IMR-90 (cell line): Measurements from ENCODE around the gene CDKL4. TPM values are rescaled to one million over a fixed set of nuclear protein-coding genes. Genes with fewer than 3 reads are reported as not detected.

Source experiments
- ATAC-seq: fragments of 200-7000 bp; cut with Tn5 transposase; 2 replicates; pipeline ENCODE4 v1.9.1; 2020; ENCODE audit warnings: low read depth, mild to moderate bottlenecking, moderate library complexity
- BruUV-seq: library from RNA; stranded (reverse); fragments of 400-500 nt; replicated peaks from 2 replicates; lab custom pipeline; 2021; lab: Mats Ljungman, UMichigan
- CTCF ChIA-PET: fragments of 300-600 bp; formaldehyde crosslinking; extraction: SDS; loops from one replicate; lab custom pipeline; 2021; ENCODE audit warnings: antibody characterized with exemption; lab: Yijun Ruan, JAX
- POLR2A ChIA-PET: fragments of 300-600 bp; sonication (Branson Sonifier 250); formaldehyde crosslinking; loops from one replicate; lab custom pipeline; 2022; ENCODE audit warnings: antibody characterized with exemption; ENCODE audit not compliant: unreplicated experiment; lab: Charles Lee
- DNase-seq: peaks from one replicate; pipeline ENCODE4 v3.0.0; 2013
- H2AFZ ChIP-seq: replicated peaks from 2 replicates; pipeline ENCODE3; 2013; ENCODE audit warnings: low read length, mild to moderate bottlenecking; ENCODE audit not compliant: poor library complexity
- H2AK5ac ChIP-seq: 2 replicates; pipeline ENCODE4 v1.6.1; 2013; ENCODE audit warnings: low read depth, low read length, inconsistent platforms
- H2AK9ac ChIP-seq: replicated peaks from 2 replicates; pipeline ENCODE3; 2013; ENCODE audit warnings: mild to moderate bottlenecking, low read depth, low read length, moderate library complexity; ENCODE audit not compliant: poor library complexity
- H2BK120ac ChIP-seq: 2 replicates; pipeline ENCODE4 v1.6.1; 2013; ENCODE audit warnings: low read depth, low read length, inconsistent platforms
- H2BK15ac ChIP-seq: 3 replicates; pipeline ENCODE4 v1.6.1; 2013; ENCODE audit warnings: low read depth, low read length, inconsistent platforms
- H2BK20ac ChIP-seq: 2 replicates; pipeline ENCODE4 v1.6.1; 2013; ENCODE audit warnings: low read depth, mild to moderate bottlenecking, inconsistent platforms, low read length, moderate library complexity
- H2BK5ac ChIP-seq: 2 replicates; pipeline ENCODE4 v1.6.1; 2013; ENCODE audit warnings: mild to moderate bottlenecking, low read depth, low read length, inconsistent platforms; ENCODE audit not compliant: poor library complexity, severe bottlenecking
- H3K14ac ChIP-seq: replicated peaks from 2 replicates; pipeline ENCODE4 v1.6.1; 2013; ENCODE audit warnings: low read depth, low read length, inconsistent platforms
- H3K18ac ChIP-seq: 2 replicates; pipeline ENCODE4 v1.6.1; 2013; ENCODE audit warnings: low read depth, low read length, control low read depth
- H3K23ac ChIP-seq: 2 replicates; pipeline ENCODE4 v1.6.1; 2013; ENCODE audit warnings: low read depth, low read length, inconsistent platforms
- H3K27ac ChIP-seq: 2 replicates; pipeline ENCODE4 v1.5.1; 2013; ENCODE audit warnings: mild to moderate bottlenecking, control low read depth, low read length; ENCODE audit not compliant: insufficient read depth
- H3K27me3 ChIP-seq: 2 replicates; pipeline ENCODE4 v1.6.1; 2013; ENCODE audit warnings: low read length; ENCODE audit not compliant: control insufficient read depth, insufficient read depth
- H3K36me3 ChIP-seq: 2 replicates; pipeline ENCODE4 v1.6.1; 2013; ENCODE audit warnings: low read length, mixed read lengths; ENCODE audit not compliant: control insufficient read depth, insufficient read depth
- H3K4ac ChIP-seq: 2 replicates; pipeline ENCODE4 v1.6.1; 2013; ENCODE audit warnings: low read depth, low read length, inconsistent platforms
- H3K4me1 ChIP-seq: 2 replicates; pipeline ENCODE4 v1.6.1; 2013; ENCODE audit warnings: low read length, mixed read lengths; ENCODE audit not compliant: control insufficient read depth, insufficient read depth
- H3K4me2 ChIP-seq: 2 replicates; pipeline ENCODE4 v1.6.1; 2013; ENCODE audit warnings: low read depth, mild to moderate bottlenecking, control low read depth, low read length, moderate library complexity
- H3K4me3 ChIP-seq: 2 replicates; pipeline ENCODE4 v1.5.1; 2013; ENCODE audit warnings: low read depth, mild to moderate bottlenecking, control low read depth, low read length, moderate library complexity; ENCODE audit not compliant: insufficient read depth
- H3K56ac ChIP-seq: 2 replicates; pipeline ENCODE4 v1.6.1; 2013; ENCODE audit warnings: low read length, inconsistent platforms; ENCODE audit not compliant: insufficient read depth; ENCODE audit errors: extremely low read depth
- H3K79me1 ChIP-seq, 2 experiments: 2 replicates each; pipeline ENCODE4 v1.6.1; 2013; ENCODE audit warnings: low read length in 2 of 2, inconsistent platforms in 1 of 2, low read depth in 1 of 2
- H3K9ac ChIP-seq: 2 replicates; pipeline ENCODE4 v1.6.1; 2013; ENCODE audit warnings: low read depth, low read length, control low read depth
- H3K9me1 ChIP-seq: 2 replicates; pipeline ENCODE4 v1.6.1; 2013; ENCODE audit warnings: low read length, inconsistent platforms; ENCODE audit not compliant: insufficient read depth
- H3K9me3 ChIP-seq: 2 replicates; pipeline ENCODE4 v1.6.1; 2013; ENCODE audit warnings: low read length; ENCODE audit not compliant: control insufficient read depth, insufficient read depth
- H4K20me1 ChIP-seq: 2 replicates; pipeline ENCODE4 v1.6.1; 2013; ENCODE audit warnings: low read length, inconsistent platforms; ENCODE audit not compliant: insufficient read depth
- H4K5ac ChIP-seq: 2 replicates; pipeline ENCODE4 v1.6.1; 2013; ENCODE audit warnings: mild to moderate bottlenecking, low read depth, low read length, control low read depth
- H4K8ac ChIP-seq, 2 experiments: 2 replicates each; pipeline ENCODE4 v1.6.1; 2013; ENCODE audit warnings: low read depth in 2 of 2, low read length in 2 of 2, control low read depth in 1 of 2, inconsistent platforms in 1 of 2
- H4K91ac ChIP-seq: 2 replicates; pipeline ENCODE4 v1.6.1; 2013; ENCODE audit warnings: low read depth, low read length, inconsistent platforms; ENCODE audit not compliant: insufficient read depth
- BHLHE40 ChIP-seq: fragments of 150-350 bp; IDR thresholded peaks from 2 replicates; pipeline ENCODE4 v1.6.1; 2016; ENCODE audit warnings: mild to moderate bottlenecking, low read depth, low read length
- CEBPB ChIP-seq: IDR thresholded peaks from 2 replicates; pipeline ENCODE4 v1.6.1; 2012; ENCODE audit warnings: low read depth, low read length, improper control_type of control experiment
- CHD1 ChIP-seq: IDR thresholded peaks from 2 replicates; pipeline ENCODE4 v1.6.1; 2012; ENCODE audit warnings: low read depth, low read length, improper control_type of control experiment
- FOS ChIP-seq: fragments of 150-350 bp; IDR thresholded peaks from 2 replicates; pipeline ENCODE4 v1.6.1; 2016; ENCODE audit warnings: low read depth, low read length
- MAFK ChIP-seq: IDR thresholded peaks from 2 replicates; pipeline ENCODE4 v1.6.1; 2012; ENCODE audit warnings: low read depth, low read length, improper control_type of control experiment
- MAZ ChIP-seq: IDR thresholded peaks from 2 replicates; pipeline ENCODE4 v1.6.1; 2012; ENCODE audit warnings: low read depth, mild to moderate bottlenecking, low read length, improper control_type of control experiment, moderate library complexity, borderline replicate concordance
- MXI1 ChIP-seq: IDR thresholded peaks from 2 replicates; pipeline ENCODE4 v1.6.1; 2012; ENCODE audit warnings: low read depth, mild to moderate bottlenecking, low read length, moderate library complexity, borderline replicate concordance
- NFE2L2 ChIP-seq: fragments of 150-350 bp; IDR thresholded peaks from 2 replicates; pipeline ENCODE4 v1.6.1; 2016; ENCODE audit warnings: low read depth, mild to moderate bottlenecking, low read length
- POLR2A ChIP-seq: IDR thresholded peaks from 2 replicates; pipeline ENCODE4 v1.6.1; 2012; ENCODE audit warnings: mild to moderate bottlenecking, low read depth, low read length
- RAD21 ChIP-seq: IDR thresholded peaks from 2 replicates; pipeline ENCODE4 v1.6.1; 2012; ENCODE audit warnings: low read length, improper control_type of control experiment
- RFX5 ChIP-seq: IDR thresholded peaks from 2 replicates; pipeline ENCODE4 v1.8.0; 2012; ENCODE audit warnings: low read depth, mild to moderate bottlenecking, low read length, moderate library complexity
- WGBS, 2 experiments: methylation state at CpG; one replicate each; pipeline versions ENCODE4 v1.1.5 to v1.1.7; 2013; ENCODE audit warnings: missing lambda C conversion rate in 2 of 2; ENCODE audit not compliant: insufficient read length in 1 of 2; ENCODE audit errors: extremely low coverage in 2 of 2; 5-methylcytosine and 5-hydroxymethylcytosine counted together
- dilution Hi-C: fragments of 300-500 bp; cut with HindIII; formaldehyde crosslinking; loops from one replicate; pipeline ENCODE4 v1.14.3; 2018; ENCODE audit warnings: low sequenced_read_pairs; ENCODE audit not compliant: unreplicated experiment
- in situ Hi-C: fragments of 300-500 bp; cut with MboI; formaldehyde crosslinking; loops from 3 replicates; pipeline ENCODE4 v1.14.3; 2019; ENCODE audit warnings: low sequenced_read_pairs, inconsistent platforms, mixed read lengths
- intact Hi-C: fragments of 100-400 bp; cut with micrococcal nuclease; formaldehyde crosslinking; loops from 2 replicates; pipeline ENCODE4 v1.10.0; 2022
- polyA plus RNA-seq, 3 experiments: library from polyadenylated mRNA; depleted of rRNA; stranded (reverse); fragments of >200 nt; gene quantifications; 2 replicates each; pipeline ENCODE4 v1.2.3, GENCODE V29; 2012; ENCODE audit warnings: low replicate concordance in 1 of 3
- total RNA-seq: library from RNA; depleted of rRNA; stranded (reverse); fragments of >200 nt; gene quantifications from 2 replicates; pipeline ENCODE4 v1.2.3, GENCODE V29; 2012
- TF ChIP-seq, protein P1 (sequence below): fragments of 150-350 bp; IDR thresholded peaks from 2 replicates; pipeline ENCODE4 v1.6.1; 2016; ENCODE audit warnings: low read depth, mild to moderate bottlenecking, low read length, moderate library complexity, borderline replicate concordance
- TF ChIP-seq, protein P2 (sequence below): fragments of 150-350 bp; IDR thresholded peaks from 2 replicates; pipeline ENCODE4 v1.6.1; 2017; ENCODE audit warnings: mild to moderate bottlenecking, antibody characterized with exemption, low read length, low read depth

The CDKL4 gene
- total and polyA plus RNA-seq, 2 of the 4 experiments (the other 2 are of a cell fraction), result not detected

DNA sequence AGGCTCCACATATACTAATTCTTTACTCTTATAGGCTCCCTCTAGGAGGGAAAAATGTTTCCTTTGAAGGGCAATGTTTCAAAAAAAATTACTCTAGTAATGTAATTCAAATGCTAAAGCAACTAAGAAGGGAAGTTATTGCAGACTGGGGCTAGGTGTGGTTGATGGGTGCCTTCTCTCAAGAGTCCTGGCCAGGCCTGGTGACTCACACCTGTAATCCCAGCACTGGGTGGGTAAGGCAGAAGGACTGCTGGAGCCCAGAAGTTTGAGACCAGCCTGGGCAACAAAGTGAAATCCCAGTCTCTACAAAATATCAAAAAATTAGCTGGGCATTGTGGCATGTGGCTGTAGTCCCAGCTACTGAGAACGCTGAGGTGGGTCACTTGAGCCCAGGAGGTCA is 31.2 kb upstream of the CDKL4 start:
- no TSS peak for BruUV-seq
- ChIA-PET CTCF (no interaction called here), POLR2A (no interaction called here)
- no peak overlapping the region for H3K4me3 ChIP-seq
- no peak overlapping the region for H2BK20ac ChIP-seq
- H3K4me2 ChIP-seq, result no peak overlapping the region
- H4K8ac ChIP-seq, result no peak overlapping the region
- H4K5ac ChIP-seq, result no peak overlapping the region
- no peaks in the 10 kb centered on the region for H3K9me1 ChIP-seq
- H2BK120ac ChIP-seq, result no peak overlapping the region
- in situ Hi-C loops (no loop called here), intact Hi-C loops (no loop called here), dilution Hi-C loops (no loop called here)
- peaks cover 33% of the 10 kb centered on the region for H3K36me3 ChIP-seq
- no peaks in the 10 kb centered on the region for H4K20me1 ChIP-seq
- no CpG with 5 or more reads among the region's 1 CpG for WGBS, 2 experiments
- ATAC-seq, result peak; percentile 14; the same call in 1 of the 2 replicates
- H3K23ac ChIP-seq, result no peak overlapping the region
- H3K56ac ChIP-seq, result no peak overlapping the region
- H4K91ac ChIP-seq, result no peak overlapping the region
- H3K4me1 ChIP-seq, result no peaks in the 10 kb centered on the region; the same call in 1 of the 2 replicates
- no peak overlapping the region for H2AK9ac ChIP-seq
- DNase-seq, result peak; percentile 8
- H3K18ac ChIP-seq, result no peak overlapping the region
- H3K9ac ChIP-seq, result no peak overlapping the region
- peaks cover 5 to 7% of the 10 kb centered on the region in 2 experiments; a peak in 2 of 4 replicates for H3K79me1 ChIP-seq
- no peak overlapping the region for H2BK5ac ChIP-seq
- no peak overlapping the region for H2BK15ac ChIP-seq
- TF ChIP-seq, protein P1, sequence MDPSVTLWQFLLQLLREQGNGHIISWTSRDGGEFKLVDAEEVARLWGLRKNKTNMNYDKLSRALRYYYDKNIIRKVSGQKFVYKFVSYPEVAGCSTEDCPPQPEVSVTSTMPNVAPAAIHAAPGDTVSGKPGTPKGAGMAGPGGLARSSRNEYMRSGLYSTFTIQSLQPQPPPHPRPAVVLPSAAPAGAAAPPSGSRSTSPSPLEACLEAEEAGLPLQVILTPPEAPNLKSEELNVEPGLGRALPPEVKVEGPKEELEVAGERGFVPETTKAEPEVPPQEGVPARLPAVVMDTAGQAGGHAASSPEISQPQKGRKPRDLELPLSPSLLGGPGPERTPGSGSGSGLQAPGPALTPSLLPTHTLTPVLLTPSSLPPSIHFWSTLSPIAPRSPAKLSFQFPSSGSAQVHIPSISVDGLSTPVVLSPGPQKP, result no peak
- TF ChIP-seq RFX5 (no peak), BHLHE40 (no peak), MAZ (no peak), CEBPB (no peak), CHD1 (no peak), FOS (no peak), NFE2L2 (no peak), MAFK (no peak), POLR2A (no peak), RAD21 (no peak), MXI1 (no peak)
- TF ChIP-seq, protein P2, sequence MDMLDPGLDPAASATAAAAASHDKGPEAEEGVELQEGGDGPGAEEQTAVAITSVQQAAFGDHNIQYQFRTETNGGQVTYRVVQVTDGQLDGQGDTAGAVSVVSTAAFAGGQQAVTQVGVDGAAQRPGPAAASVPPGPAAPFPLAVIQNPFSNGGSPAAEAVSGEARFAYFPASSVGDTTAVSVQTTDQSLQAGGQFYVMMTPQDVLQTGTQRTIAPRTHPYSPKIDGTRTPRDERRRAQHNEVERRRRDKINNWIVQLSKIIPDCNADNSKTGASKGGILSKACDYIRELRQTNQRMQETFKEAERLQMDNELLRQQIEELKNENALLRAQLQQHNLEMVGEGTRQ, result no peak
- no peak overlapping the region for H3K27ac ChIP-seq
- no peak overlapping the region for H3K4ac ChIP-seq
- H2AK5ac ChIP-seq, result no peak overlapping the region
- no peaks in the 10 kb centered on the region for H3K27me3 ChIP-seq
- no peak overlapping the region for H2AFZ ChIP-seq
- no peaks in the 10 kb centered on the region for H3K9me3 ChIP-seq
- H3K14ac ChIP-seq, result no peak overlapping the region
